Mucosa of gallbladder (tissue), 1 donor: Measurements from ENCODE around the gene RHOF. TPM values are rescaled to one million over a fixed set of nuclear protein-coding genes. Genes with fewer than 3 reads are reported as not detected.
"Not testable (repeated sequence)": the region's sequence is repeated elsewhere in the genome, so short reads cannot be mapped to it uniquely, and the experiment has no call there.

ENCODE experiments used
- DNase-seq: peaks from one replicate; pipeline ENCODE4 v3.0.0-alpha.2; 2020; ENCODE audit warnings: low spot score
- total RNA-seq: library from RNA; stranded (reverse); gene quantifications from one replicate; pipeline ENCODE4 v1.2.1, GENCODE V29; 2021
- donor health status: DM: no; HTN: no; CAD: no.

Gene RHOF
- total RNA-seq, 1 donor from 2014 or later, result 30.8 TPM

DNA sequence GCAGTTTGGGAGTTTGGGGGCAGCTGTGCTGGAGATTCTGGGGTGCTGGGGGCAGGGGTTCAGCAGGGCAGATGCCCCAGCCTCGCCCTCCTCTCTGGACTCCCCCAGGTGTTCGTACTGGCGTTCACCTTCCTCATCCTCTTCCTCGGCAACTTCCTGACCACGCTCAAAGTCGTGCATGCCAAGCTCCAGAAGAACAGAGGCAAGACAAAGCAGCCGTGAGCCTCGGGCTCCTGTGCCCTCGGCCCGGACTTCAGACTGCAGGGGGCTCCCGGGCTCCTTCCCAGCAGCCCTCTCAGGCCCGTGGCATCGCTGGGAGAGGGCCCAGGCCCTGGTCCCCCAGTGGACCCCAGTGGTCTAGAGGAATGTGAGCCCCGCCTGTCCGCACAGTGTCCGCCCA, 18.0 kb downstream of the RHOF start:
- DNase-seq, result no peak

DNA sequence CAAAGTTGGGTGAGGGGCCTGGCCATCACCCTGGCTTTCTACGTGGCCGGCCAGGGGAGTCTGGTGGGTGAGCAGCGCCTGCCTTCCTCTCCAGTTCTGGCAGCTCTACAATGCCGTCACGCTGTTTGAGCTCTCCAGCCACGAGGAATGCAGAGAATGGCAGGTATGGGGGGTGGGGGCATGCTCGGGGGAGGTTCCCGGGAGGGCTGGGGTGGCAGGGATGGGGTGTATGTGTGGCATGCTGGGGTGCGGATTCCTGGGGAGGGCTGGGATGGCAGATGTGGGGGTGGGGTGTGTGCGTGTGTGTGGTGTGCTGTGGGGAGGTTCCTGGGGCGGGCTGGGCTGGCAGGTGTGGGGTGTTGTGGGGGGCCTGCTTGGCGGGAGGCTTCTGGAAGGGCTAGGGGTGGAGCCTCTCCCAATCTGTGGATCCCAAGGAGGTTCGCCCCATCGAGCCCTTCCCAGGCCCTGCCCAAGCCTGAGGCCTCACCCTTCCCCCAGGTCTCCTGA, 18.5 kb downstream of the RHOF start:
- no peak for DNase-seq

GRCh38 chr12:121773011-121773777, 20.3 kb downstream of the RHOF start:
- DNase-seq, result peak; percentile 66

DNA sequence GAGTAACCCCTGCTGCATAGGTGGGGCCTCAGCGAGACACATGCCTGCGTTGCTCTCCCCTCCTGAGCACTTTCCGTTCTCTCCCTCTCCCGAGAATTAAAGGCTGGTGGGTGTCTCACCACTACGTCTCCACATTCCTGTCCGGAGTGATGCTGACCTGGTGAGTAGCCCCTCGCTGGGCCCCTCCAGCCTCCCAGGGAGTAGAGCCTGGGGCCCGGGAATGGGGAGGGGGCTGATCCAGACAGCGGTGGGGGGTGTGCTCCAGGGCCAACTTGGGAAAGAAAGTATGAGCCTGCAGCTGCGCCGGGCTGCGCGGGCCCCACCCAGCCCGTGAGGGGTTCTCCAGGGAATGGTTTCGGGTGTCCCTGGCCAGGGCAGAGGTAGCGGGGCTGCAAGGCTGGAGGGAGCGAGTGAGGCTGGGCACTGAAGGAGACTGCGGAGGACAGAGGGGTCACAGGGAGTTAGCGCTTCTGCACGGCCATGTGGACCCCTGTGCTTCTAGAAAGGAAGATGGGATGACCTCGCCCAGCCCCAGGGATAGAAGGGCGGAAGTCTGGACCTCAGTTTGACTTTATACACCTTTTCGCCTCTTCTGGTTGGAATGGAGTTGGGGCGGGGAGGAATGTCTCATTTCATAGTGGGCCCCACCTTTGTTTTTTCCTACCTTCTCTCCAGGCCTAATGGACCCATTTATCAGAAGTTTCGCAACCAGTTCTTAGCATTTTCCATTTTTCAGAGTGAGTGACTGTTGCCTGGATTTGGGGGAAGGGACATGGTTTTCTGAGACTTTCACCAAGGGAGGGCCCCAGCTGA, 22.5 kb downstream of the RHOF start:
- DNase-seq, result no peak

GRCh38 chr12:121770388-121770787, 23.1 kb downstream of the RHOF start:
- no peak for DNase-seq

DNA sequence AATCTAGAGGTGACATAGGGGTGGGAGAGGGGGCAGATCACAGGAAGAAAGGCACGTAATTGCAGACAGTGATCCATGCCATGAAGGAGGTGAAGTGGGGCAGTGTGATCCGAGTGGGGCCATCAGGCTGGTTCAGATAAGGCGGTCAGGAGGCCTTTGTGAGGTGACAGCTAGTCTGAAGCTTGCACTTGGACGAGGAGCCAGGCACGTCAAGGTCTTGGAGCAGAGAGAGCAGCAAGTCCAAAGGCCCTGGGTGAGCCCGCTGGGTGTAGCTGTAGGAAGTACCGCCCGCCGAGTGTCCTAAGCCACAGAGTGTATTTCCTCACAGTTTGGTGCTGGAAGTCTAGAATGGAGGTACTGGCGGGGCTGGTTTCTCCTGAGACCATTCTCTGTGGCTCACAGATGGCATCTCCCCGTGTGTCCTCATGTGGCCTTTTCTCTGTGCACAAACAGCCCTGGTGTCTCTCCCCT, 23.6 kb downstream of the RHOF start:
- peak; percentile 76 for DNase-seq

- DNase-seq, result no peak
These were observed 24.1 kb downstream of the RHOF start for GRCh38 chr12:121769297-121769830.

DNA sequence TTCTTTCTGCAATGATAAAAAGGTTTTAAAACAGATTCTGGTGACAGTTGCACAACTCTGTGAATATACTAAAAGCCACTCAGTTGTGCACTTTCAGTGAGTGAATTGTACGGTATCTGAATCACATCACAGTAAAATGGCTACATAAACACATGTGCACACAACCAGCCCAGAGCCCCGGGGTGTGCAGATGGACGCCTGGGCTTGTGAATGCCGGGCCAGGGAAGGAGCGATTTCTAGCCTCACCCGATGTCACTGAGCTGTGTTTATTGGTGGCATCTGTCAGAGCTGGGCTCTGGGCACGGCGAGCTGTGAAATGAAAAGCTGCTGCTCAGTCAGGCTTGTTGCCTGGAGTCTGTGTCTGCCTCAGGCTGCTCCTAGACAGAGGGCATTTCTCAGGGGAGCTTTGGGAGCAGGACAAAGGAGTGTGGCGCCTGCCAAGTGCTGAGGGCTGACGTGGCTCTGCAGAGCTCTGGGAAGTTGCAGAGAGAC, 25.9 kb downstream of the RHOF start:
- DNase-seq, result no peak

DNA sequence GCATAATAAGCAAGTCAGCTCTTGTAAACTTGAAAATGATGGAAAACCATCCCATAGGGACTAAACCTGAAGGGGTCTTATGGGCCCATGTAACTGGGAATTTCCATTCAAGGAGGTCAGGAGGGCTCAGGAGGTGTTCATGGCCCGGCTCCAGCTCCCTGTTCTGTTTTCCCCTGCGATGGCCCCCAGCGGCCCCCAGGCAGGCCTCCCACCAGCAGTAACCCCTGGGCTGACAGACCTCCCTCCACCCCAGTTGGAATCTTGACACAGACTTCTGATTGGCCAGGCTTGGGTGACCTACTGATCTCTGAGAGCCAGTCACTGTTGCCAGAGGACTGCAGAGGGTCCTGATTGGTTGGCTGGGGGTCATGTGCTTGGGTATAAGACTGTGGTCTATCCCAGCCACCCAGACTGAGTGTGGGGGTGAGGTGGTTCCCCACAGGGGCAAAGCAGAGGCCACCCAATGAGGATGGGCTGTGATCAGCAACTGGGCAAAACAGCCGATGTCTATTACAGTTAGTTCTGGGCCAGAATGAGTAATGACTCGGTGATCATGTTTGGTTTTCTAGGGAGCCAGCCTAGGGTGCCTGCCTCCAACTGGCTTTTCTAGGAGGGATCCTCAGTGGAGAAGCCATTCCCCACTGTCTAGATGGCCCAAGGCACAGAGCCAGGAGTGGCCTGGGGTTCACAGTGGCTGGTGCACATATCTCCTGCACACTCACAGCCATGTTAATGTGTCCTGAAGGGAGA, 27.0 kb downstream of the RHOF start:
- no peak for DNase-seq

DNA sequence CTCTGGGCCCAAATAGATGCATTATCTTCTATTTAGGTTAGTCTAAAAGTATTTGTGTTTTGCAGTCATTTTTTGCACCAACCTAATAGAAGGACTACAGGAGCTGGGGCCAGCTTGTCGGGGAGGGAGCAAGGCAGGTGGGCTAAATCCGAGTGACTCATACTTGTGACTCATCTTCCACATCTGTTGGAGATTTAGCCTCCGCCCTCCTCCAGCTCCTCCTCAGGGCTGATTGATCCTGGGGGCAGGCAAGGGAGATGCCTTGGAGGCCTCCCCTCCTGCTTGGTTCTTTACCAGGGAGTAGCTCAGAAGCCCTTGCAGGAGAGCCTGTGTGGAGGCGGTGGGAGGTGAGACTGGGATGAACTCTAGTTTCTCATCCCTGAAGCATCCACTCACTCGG, 27.9 kb downstream of the RHOF start:
- no peak for DNase-seq

- DNase-seq, result no peak
These were observed 28.7 kb downstream of the RHOF start for GRCh38 chr12:121764808-121765207.

GRCh38 chr12:121762269-121762668, 31.2 kb downstream of the RHOF start:
- no peak for DNase-seq

DNA sequence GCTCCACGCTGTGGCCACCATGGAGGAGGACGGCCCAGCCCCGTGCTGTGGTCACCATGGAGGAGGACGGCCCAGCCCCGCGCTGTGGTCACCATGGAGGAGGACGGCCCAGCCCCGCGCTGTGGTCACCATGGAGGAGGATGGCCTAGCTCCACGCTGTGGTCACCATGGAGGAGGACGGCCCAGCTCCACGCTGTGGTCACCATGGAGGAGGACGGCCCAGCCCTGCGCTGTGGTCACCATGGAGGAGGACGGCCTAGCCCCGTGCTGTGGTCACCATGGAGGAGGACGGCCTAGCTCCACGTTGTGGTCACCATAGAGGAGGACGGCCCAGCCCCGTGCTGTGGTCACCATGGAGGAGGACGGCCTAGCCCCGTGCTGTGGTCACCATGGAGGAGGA, 35.0 kb downstream of the RHOF start:
- DNase-seq, result not testable (repeated sequence)

GRCh38 chr12:121755591-121755990, 37.9 kb downstream of the RHOF start:
- no peak for DNase-seq

DNA sequence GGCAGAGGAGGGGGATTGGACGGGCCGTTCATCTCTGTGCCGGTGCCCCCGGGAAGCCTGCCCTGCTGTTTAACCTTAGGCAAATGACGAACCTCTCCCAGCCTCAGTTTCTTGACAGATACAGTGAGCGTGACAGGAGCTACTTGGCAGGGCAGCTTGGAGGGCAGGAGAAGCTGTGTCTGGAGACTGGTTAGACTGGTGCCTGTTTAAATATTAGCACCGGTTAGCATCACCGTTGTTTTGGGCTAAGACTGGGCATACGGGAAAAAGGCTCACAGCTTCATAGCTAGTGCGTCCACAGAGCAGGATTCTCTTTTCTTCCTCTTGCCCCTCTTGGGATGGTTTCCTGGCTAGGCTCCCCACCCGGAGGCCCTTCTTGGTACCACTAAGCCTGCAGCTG, 38.7 kb downstream of the RHOF start:
- no peak for DNase-seq

DNA sequence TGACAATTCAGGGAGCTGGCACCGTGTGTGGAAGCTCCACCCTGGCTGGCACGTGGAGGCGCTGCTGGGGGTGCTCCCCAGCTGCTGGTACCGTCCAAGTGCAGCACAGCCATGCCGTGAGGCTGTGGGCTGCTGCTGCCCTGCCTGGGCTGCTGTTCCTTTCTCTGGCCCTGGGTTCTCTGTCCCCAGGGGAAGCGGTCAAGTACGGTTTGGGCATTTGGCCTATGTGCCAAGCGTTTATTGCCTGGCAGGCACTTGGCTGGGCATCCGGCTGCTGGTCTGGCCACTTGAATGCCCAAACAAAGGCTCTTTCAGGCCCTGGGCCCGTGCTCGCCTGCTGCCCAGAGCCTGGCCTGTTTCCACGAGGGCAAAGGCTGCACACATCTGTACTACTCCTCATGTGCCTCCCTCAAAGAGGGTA, 39.6 kb downstream of the RHOF start:
- peak; percentile 44 for DNase-seq

- no peak for DNase-seq
These were observed 41.6 kb downstream of the RHOF start for GRCh38 chr12:121751749-121752351.

- DNase-seq, result no peak
These were observed 42.5 kb downstream of the RHOF start for GRCh38 chr12:121751034-121751433.

DNA sequence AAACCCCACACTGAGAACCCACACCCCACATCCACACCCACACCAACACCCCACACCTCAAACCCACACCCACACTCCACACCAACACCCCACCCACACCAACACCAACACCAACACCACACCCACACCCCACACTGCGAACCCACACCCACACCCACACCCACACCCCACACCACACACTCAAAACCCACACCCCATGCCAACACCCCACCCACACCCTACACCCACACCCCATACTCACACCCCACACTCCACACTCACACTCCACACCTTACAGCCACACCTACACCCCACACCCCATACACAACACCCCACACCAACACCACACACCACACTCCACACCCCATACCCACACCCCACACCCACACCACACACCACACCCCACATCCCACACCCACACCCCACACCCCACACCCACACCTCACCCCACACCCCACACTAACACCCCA, 43.0 kb downstream of the RHOF start:
- no peak for DNase-seq

GRCh38 chr12:121749267-121749666, 44.2 kb downstream of the RHOF start:
- DNase-seq, result no peak
